H1 (cell line): ENCODE results near the gene SCARB1. TPM values are rescaled to one million over a fixed set of nuclear protein-coding genes. Genes with fewer than 3 reads are reported as not detected.

Source experiments
- E2F6 ChIP-seq: IDR thresholded peaks from 2 replicates; pipeline ENCODE4 v1.6.1; 2012; ENCODE audit warnings: inconsistent platforms
- polyA plus RNA-seq, 7 experiments: library from polyadenylated mRNA; depleted of rRNA in 3 of 7; stranded (reverse) in 5 of 7; unstranded in 2 of 7; fragments of >200 nt in 5 of 7; fragments of 200-250 nt in 2 of 7; gene quantifications; 1 replicate in 5 of 7; 2 replicates in 1 of 7; 4 replicates in 1 of 7; pipeline versions ENCODE4 v1.2.1 to v1.2.3, GENCODE V29; 2011 to 2013; ENCODE audit warnings: missing spikeins in 2 of 7, mixed read lengths in 2 of 7
- total RNA-seq: library from RNA; stranded (reverse); fragmentation: NEBNext Ultra II Directional; extraction: Animal tissue kit (Norgen Biotek cat#: 25700); gene quantifications from 2 replicates; pipeline ENCODE4 v1.2.1, GENCODE V29; 2021

The SCARB1 gene
- total and polyA plus RNA-seq, 2 of the 8 experiments (the other 6 are each of a cell fraction or from before 2014, with no cell fraction given): 45.3 to 57.1 TPM

GRCh38 chr12:124739953-124740561 is 123.6 kb downstream of the SCARB1 start (continued):
- TF ChIP-seq E2F6: no peak
- TF ChIP-seq, all 59 proteins: peak for 0
